Mucosa of stomach (tissue), 1 donor: ENCODE measurements around the gene ELMO1.

Experiments
- H3K27me3 ChIP-seq: one replicate; pipeline ENCODE4 v1.7.0; 2013; ENCODE audit warnings: mild to moderate bottlenecking, low read length; ENCODE audit not compliant: control insufficient read depth, insufficient read depth
- H3K36me3 ChIP-seq: one replicate; pipeline ENCODE4 v1.7.0; 2013; ENCODE audit warnings: low read length; ENCODE audit not compliant: control insufficient read depth, insufficient read depth
- H3K4me1 ChIP-seq: one replicate; pipeline ENCODE4 v1.7.0; 2013; ENCODE audit warnings: mild to moderate bottlenecking, low read length; ENCODE audit not compliant: control insufficient read depth, insufficient read depth
- H3K4me3 ChIP-seq: one replicate; pipeline ENCODE4 v1.7.0; 2013; ENCODE audit warnings: low read length
- H3K9ac ChIP-seq: one replicate; pipeline ENCODE4 v1.7.0; 2013; ENCODE audit warnings: mild to moderate bottlenecking, low read length, moderate library complexity
- H3K9me3 ChIP-seq: one replicate; pipeline ENCODE4 v1.7.0; 2013; ENCODE audit warnings: mild to moderate bottlenecking, low read length, moderate library complexity; ENCODE audit not compliant: control insufficient read depth
- donor health status: Pancreatic carcinoma.

Gene ELMO1

DNA sequence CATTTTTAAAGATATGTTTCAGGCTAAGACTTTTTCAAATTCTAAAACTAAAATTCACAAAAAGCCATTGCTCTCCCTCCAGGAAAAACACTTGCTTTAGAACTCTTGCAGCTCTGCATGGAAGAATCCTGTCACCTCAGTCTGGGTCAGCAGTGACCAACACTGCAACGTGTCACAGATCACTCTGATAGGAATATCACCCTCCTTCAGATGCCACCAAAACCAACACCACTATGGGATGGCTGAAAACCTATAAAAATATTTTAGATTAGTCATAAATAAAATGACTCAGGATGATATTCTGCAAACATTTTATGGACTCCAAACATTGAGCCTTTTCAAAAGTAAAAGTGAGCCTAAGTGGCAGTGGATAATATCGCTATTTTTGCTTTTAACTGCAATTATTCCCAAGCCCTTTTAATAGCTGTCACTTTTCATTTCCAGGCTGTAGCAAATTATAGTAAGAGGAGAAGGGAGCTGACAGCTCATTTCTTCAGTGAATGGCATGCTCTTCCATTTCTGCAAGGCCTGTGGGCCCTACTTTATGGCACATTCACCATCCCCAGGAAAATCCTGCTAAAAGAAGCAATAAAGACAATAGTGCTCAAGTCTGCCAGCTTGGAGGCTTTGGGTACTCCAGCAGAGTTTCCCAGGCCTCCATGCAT is 21.3 kb downstream of the ELMO1 start:
- H3K4me3 ChIP-seq, result no peak overlapping the region
- H3K9me3 ChIP-seq, result no peaks in the 10 kb centered on the region
- H3K27me3 ChIP-seq, result no peaks in the 10 kb centered on the region
- H3K9ac ChIP-seq, result no peak overlapping the region
- H3K4me1 ChIP-seq, result no peaks in the 10 kb centered on the region
- no peaks in the 10 kb centered on the region for H3K36me3 ChIP-seq

DNA sequence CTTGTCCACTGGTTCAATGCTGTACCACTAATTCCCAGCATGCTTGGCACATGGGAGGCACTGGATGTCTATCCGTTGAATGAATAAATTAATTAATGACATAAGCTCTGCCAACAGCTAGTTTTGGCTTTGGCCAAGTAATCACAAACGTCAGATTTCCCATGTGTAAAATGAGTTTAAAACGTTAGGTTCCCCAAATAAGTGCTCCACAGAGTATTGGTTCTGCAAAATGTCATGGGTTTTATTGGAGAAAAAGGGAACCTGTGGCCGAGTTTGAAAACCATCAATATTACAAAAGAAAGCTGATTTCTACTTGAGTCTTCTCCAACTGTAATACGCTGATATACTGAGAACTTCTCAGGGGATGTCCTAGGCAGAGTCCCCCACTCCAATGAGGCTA is 23.2 kb downstream of the ELMO1 start:
- H3K4me1 ChIP-seq, result no peaks in the 10 kb centered on the region
- H3K36me3 ChIP-seq, result no peaks in the 10 kb centered on the region
- no peak overlapping the region for H3K9ac ChIP-seq

DNA sequence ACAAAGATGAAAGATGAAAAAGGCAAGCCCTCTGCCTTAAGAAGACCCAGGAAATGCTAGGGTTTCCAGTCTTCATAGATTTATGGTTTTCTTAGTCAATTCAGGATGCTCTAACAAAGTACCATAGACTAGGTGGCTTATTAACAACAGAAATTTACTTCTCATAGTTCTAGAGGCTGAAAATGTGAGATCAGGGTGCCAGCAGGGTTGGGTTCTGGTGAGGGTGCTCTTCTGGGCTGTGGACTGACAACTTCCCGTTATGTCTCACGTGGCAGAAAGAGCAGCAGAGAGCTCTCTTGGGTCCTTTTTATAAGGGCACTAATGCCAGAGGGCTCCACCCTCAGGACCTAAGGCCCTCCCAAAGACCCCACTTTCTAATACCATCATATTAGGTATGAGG is 23.7 kb downstream of the ELMO1 start:
- H3K27me3 ChIP-seq, result no peaks in the 10 kb centered on the region
- H3K9ac ChIP-seq, result no peak overlapping the region
- H3K4me1 ChIP-seq, result no peaks in the 10 kb centered on the region
- H3K9me3 ChIP-seq, result no peaks in the 10 kb centered on the region
- no peaks in the 10 kb centered on the region for H3K36me3 ChIP-seq
- no peak overlapping the region for H3K4me3 ChIP-seq

More for the DNA sequence above, 23.2 kb downstream of the ELMO1 start:
- H3K4me3 ChIP-seq, result no peak overlapping the region
- no peaks in the 10 kb centered on the region for H3K9me3 ChIP-seq
- no peaks in the 10 kb centered on the region for H3K27me3 ChIP-seq

DNA sequence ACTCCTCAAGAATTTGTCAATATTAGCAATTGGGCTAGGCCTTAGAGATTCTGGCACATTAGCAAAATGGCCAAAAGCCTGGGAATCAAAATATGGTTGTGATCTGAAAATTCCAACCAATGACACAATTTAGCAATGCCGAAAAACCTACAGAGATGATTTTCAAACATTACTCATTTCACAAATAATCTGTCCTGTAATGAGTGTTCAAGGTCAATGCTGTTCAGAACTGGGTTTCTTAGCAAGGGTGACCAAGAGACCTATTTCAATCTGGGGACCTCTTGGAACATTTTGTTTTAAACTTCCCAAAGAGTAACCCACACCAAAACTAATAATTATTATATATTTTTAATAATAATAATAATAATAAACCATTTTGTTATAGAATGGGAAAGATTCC is 24.1 kb downstream of the ELMO1 start:
- H3K4me3 ChIP-seq, result no peak overlapping the region
- H3K9me3 ChIP-seq, result no peaks in the 10 kb centered on the region
- H3K4me1 ChIP-seq, result no peaks in the 10 kb centered on the region
- no peak overlapping the region for H3K9ac ChIP-seq
- no peaks in the 10 kb centered on the region for H3K36me3 ChIP-seq
- H3K27me3 ChIP-seq, result no peaks in the 10 kb centered on the region

DNA sequence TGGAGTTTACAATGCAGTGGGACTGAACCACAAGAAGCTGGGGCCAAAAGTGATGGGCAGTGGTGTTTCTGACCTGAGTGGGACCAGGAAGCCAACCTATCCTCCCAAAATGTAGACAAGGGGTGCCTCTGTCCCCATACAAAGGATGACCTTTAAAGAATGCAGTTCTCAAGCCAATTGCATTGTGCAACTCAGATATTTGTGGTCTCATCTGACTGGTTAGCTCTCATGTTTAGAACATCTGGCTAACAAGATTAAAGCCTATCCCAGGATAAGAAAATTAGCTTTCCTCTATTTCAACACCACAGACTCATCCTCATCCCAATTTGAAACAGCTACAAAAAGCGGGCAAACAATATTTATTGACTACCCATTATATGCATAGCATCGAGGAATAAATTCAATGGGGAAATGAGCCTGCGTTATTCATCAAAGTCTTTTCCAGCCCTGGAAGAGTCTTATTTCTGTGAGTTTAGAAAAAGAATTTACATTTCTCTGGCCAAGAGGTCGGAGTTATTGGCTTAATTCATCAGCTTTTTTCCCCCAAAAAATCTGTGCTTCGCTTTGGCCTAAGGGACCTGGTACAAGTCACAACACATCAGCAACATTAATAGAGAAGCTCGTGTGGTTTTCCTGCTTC is 26.7 kb downstream of the ELMO1 start:
- no peak overlapping the region for H3K9ac ChIP-seq

DNA sequence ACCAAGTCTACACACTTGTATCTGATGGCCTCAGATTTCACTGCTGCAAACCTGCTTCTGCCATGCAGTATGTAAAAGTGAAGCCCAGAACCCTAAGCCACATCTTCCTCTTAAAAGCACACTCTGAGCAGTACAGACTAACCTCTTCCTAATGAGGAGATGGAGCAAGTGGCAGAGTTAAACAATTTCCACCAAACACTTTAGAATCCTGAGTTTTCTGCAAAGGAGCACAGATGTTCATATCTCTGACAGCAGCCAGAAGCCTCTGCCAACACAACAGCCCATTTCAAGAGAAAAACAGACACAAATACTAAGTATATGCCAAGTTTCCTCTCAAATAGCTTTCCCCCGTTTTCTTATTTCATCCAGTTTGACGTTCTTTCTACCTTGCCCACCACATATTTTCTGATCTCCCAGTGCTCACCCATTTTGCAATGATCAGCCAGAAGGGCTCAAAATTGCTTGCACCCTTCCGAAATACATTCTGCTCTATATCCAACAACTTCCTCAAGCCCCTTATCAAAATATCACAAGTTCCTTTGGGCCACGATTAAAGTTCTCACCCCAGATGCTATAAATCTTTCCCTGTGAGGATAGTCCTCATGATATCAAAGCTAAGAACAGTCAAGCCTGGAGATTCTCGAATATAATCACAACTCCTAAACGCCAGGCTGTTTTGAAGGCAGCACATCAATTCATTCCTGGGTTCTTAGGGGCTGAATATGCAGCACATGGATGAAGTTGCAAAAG is 27.5 kb downstream of the ELMO1 start:
- Histone ChIP-seq H3K9ac (no peak overlapping the region), H3K27me3 (no peaks in the 10 kb centered on the region), H3K9me3 (no peaks in the 10 kb centered on the region), H3K4me3 (no peak overlapping the region), H3K4me1 (no peaks in the 10 kb centered on the region), H3K36me3 (no peaks in the 10 kb centered on the region)

More for the DNA sequence above, 26.7 kb downstream of the ELMO1 start:
- H3K9me3 ChIP-seq, result no peaks in the 10 kb centered on the region
- H3K4me1 ChIP-seq, result no peaks in the 10 kb centered on the region
- no peaks in the 10 kb centered on the region for H3K36me3 ChIP-seq
- no peaks in the 10 kb centered on the region for H3K27me3 ChIP-seq
- no peak overlapping the region for H3K4me3 ChIP-seq

DNA sequence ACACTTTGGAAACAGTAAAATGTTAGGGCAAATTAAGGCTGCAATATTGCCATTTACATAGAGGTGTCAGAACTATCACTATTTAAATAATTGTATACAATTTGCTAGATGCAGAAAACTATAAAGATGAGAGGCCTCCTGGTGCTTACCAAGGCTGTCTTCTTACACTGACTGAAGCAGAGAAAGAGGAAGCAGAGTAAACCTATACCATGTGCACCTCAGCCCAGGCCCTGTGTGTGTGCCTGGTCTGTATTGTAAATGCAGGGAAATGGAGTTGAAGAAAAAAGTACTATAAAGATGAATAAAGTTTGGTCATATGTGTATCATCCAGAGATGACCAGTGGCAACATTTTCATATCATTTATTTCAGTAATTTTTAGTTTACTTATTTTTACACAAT is 29.2 kb downstream of the ELMO1 start:
- Histone ChIP-seq H3K4me1 (no peaks in the 10 kb centered on the region), H3K9ac (no peak overlapping the region)

DNA sequence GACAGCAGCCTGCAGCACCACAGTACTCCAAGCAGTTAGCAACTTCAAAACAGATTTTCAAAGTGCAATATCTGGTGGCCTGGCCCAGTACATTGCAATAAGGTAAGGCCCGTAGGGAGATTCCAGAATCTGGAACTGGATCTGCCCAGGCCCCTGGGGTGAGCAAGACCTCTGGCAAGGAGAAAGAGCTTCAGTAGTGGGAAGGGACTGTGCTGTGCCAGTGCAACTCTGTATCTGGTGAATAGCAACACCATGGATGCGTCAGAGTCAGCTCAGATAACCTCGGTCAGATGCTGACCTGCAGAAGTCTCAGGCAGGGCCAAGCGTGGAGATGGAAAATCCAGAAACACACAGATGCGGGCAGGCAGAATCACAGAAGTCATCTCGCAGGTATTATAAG is 30.3 kb downstream of the ELMO1 start:
- Histone ChIP-seq H3K9me3 (no peaks in the 10 kb centered on the region), H3K27me3 (no peaks in the 10 kb centered on the region), H3K36me3 (no peaks in the 10 kb centered on the region), H3K4me3 (no peak overlapping the region), H3K4me1 (no peaks in the 10 kb centered on the region), H3K9ac (no peak overlapping the region)

More for the DNA sequence above, 29.2 kb downstream of the ELMO1 start:
- Histone ChIP-seq H3K4me3 (no peak overlapping the region), H3K27me3 (no peaks in the 10 kb centered on the region), H3K9me3 (no peaks in the 10 kb centered on the region), H3K36me3 (no peaks in the 10 kb centered on the region)

DNA sequence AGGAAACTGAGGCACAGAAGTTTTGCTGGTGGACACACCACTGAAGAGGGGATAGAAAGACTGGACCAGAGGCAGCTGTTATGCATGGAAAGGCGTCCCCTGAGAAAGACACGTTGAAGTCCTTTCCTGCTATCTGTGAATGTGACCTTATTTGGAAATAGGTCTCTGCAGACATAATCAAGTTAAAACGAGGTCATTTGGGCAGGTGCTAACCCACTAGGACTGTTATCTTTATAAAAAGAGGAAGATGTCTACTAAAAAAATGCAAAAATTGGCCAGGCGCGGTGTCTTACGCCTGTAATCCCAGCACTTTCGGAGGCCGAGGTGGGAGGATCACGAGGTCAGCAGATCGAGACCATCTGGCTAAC is 31.6 kb downstream of the ELMO1 start:
- no peak overlapping the region for H3K9ac ChIP-seq
- no peaks in the 10 kb centered on the region for H3K27me3 ChIP-seq
- H3K4me1 ChIP-seq, result no peaks in the 10 kb centered on the region
- no peaks in the 10 kb centered on the region for H3K36me3 ChIP-seq
- no peak overlapping the region for H3K4me3 ChIP-seq
- no peaks in the 10 kb centered on the region for H3K9me3 ChIP-seq

DNA sequence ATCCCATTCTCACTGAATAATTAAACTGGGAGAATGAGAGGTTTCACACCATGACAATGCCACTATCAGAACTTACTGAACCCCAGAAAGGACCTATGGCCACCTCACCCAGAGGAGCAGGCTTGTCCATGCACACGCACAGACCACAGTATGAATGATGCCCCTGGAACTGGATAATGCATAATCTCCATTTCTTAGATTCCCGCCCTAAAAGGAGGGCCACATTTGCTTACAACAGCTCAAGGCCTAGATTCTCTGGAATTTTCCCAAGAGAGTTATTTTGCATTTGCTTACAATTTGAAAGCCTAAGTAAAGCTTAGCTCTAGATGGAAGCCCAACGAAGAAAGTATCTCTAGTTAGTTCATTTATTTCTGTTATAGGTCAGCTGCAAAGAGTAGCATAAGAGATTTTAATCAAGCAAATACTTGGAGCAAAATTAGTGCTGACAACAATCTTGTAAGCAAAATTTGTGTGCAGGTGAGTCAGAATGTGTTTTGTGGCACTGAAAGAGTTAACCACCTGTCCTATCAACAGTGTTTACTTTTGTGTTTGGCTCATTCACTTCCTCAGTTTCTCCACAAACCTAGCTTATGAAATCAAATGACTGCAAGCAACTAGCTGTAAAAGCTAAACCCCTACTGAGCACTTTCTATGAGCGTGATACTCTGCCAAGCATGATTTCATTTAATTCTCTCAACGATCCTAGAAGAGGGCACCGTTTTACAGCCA is 32.1 kb downstream of the ELMO1 start:
- no peaks in the 10 kb centered on the region for H3K36me3 ChIP-seq
- H3K27me3 ChIP-seq, result no peaks in the 10 kb centered on the region
- H3K4me3 ChIP-seq, result no peak overlapping the region
- H3K9ac ChIP-seq, result no peak overlapping the region
- no peaks in the 10 kb centered on the region for H3K4me1 ChIP-seq
- no peaks in the 10 kb centered on the region for H3K9me3 ChIP-seq

DNA sequence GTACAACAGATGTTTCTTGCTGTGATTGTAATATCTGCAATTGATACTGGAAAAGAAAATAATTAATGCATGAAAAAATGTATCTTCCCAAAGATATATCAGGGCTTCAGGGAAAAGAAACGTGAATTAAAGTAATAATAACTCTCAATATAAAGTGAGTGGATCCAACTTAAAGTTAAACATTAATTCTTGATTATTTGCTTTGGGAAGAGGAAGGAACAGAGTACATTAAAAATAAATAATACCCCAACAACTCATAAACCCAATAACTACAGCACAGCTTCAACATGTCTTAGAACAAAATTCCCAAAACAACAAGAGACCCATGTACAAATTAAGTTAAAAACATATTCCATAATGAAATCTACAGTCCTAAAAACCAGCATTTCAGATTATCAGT is 33.0 kb downstream of the ELMO1 start:
- Histone ChIP-seq H3K9ac (no peak overlapping the region), H3K4me3 (no peak overlapping the region), H3K27me3 (no peaks in the 10 kb centered on the region), H3K4me1 (no peaks in the 10 kb centered on the region), H3K36me3 (no peaks in the 10 kb centered on the region), H3K9me3 (no peaks in the 10 kb centered on the region)
